Naive B cell (primary cell): ENCODE data around the gene LMBR1. TPM values are rescaled to one million over a fixed set of nuclear protein-coding genes. Genes with fewer than 3 reads are reported as not detected.
"Not testable (repeated sequence)": the region's sequence is repeated elsewhere in the genome, so short reads cannot be mapped to it uniquely, and the experiment has no call there.

Experiments used
- ATAC-seq, 2 donors: fragments of 150-1000 bp; cut with Tn5 transposase; 2 replicates each; pipeline ENCODE4 v1.10.0; 2021; ENCODE audit warnings: low read depth in 2 of 2, mild to moderate bottlenecking in 2 of 2, moderate library complexity in 2 of 2
- DNase-seq: peaks from one replicate; pipeline ENCODE4 v3.0.0; 2022
- H3K27ac Mint-ChIP-seq, 6 donors: one replicate each; pipeline ENCODE4 v1.8.0; 2020 to 2022; ENCODE audit warnings: mild to moderate bottlenecking in 6 of 6, mixed read lengths in 6 of 6, moderate library complexity in 5 of 6, inconsistent platforms in 2 of 6
- H3K27me3 Mint-ChIP-seq, 3 donors: one replicate each; pipeline ENCODE4 v1.8.0; 2021 to 2022; ENCODE audit warnings: mixed read lengths in 3 of 3, mild to moderate bottlenecking in 1 of 3
- H3K36me3 Mint-ChIP-seq, 2 donors: one replicate each; pipeline ENCODE4 v1.8.0; 2020 to 2022; ENCODE audit warnings: mixed read lengths in 2 of 2, inconsistent platforms in 1 of 2, mild to moderate bottlenecking in 1 of 2
- H3K4me1 Mint-ChIP-seq, 3 donors: one replicate each; pipeline ENCODE4 v1.8.0; 2020 to 2022; ENCODE audit warnings: mixed read lengths in 3 of 3, inconsistent platforms in 1 of 3, mild to moderate bottlenecking in 1 of 3, moderate library complexity in 1 of 3
- H3K4me3 Mint-ChIP-seq, 8 donors: one replicate each; pipeline ENCODE4 v1.8.0; 2020 to 2022; ENCODE audit warnings: mild to moderate bottlenecking in 8 of 8, mixed read lengths in 8 of 8, moderate library complexity in 8 of 8, inconsistent platforms in 2 of 8
- H3K9me3 Mint-ChIP-seq, 7 donors: one replicate each; pipeline ENCODE4 v1.8.0; 2020 to 2022; ENCODE audit warnings: mixed read lengths in 7 of 7, mild to moderate bottlenecking in 5 of 7, inconsistent platforms in 2 of 7, moderate library complexity in 1 of 7
- polyA plus RNA-seq, 6 donors: library from polyadenylated mRNA; unstranded; fragments of 300-500 nt; fragmentation: Illumina TruSeq; gene quantifications; one replicate each; pipeline ENCODE4 v1.2.3, GENCODE V29; 2021; ENCODE audit warnings: low read depth in 6 of 6

LMBR1 gene
- polyA plus RNA-seq, 6 donors from 2014 or later: 35.3 to 49.3 (median 40.9) TPM

GRCh38 chr7:156922304-156922703, 29.3 kb upstream of the LMBR1 start:
- Mint-ChIP-seq H3K27me3 (peaks cover 40 to 70% (median 55%) of the 10 kb centered on the region in 3 donors), H3K4me3 (peak overlapping the region in 1 of 8 donors; percentile 6), H3K4me1 (peaks cover 7 to 12% (median 7%) of the 10 kb centered on the region in 3 donors), H3K27ac (peak overlapping the region in 1 of 6 donors; percentile 26)
- H3K36me3 Mint-ChIP-seq, ATAC-seq, H3K9me3 Mint-ChIP-seq, DNase-seq: not testable (repeated sequence)

DNA sequence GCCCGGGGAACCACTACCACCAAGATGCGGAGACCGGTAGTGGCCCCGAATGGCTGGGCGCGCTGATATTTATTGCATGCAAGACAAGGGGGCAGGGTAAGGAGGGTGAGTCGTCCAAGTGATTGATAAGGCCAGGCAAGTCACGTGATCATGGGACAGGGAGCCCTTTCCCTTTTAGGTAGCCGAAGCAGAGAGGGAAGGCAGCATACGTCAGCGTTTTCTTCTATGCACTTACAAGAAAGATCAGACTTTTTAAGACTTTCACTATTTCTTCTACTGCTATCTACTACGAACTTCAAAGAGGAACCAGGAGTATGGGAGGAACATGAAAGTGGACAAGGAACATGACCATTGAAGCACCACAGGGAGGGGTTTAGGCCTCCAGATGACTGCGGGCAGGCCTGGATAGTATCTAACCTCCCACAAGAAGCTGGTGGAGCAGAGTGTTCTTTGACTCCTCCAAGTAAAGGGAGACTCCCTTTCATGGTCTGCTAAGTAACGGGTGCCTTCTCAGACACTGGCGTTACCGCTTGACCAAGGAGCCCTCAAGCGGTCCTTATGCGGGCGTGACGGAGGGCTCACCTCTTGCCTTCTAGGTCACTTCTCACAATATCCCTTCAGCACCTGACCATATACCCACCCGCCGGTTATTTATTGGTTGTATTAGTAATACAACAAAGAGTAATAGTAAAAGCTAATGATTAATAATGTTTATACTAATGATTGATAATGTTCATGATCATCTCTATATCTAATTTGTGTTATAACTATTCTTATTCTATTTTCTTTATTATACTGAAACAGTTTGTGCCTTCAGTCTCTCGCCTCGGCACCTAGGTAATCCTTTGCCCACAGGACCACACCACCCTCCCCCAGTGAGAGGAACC, 27.7 kb upstream of the LMBR1 start:
- peaks cover 7 to 12% (median 7%) of the 10 kb centered on the region in 3 donors for H3K4me1 Mint-ChIP-seq
- not testable (repeated sequence) for H3K36me3 Mint-ChIP-seq, H3K27ac Mint-ChIP-seq, ATAC-seq, H3K4me3 Mint-ChIP-seq, DNase-seq, H3K9me3 Mint-ChIP-seq
- H3K27me3 Mint-ChIP-seq: peaks cover 34 to 73% (median 55%) of the 10 kb centered on the region in 3 donors

GRCh38 chr7:156920076-156920475, 27.1 kb upstream of the LMBR1 start:
- Mint-ChIP-seq H3K4me1 (peaks cover 7 to 12% (median 7%) of the 10 kb centered on the region in 3 donors), H3K4me3 (peak overlapping the region in 1 of 8 donors; percentile 31), H3K27me3 (peaks cover 34 to 79% (median 58%) of the 10 kb centered on the region in 3 donors), H3K36me3 (peaks cover 0 to 7% of the 10 kb centered on the region in 2 donors), H3K27ac (no peak overlapping the region), H3K9me3 (peaks cover 0 to 3% (median 0%) of the 10 kb centered on the region in 7 donors)
- ATAC-seq (no peak), DNase-seq (no peak)

DNA sequence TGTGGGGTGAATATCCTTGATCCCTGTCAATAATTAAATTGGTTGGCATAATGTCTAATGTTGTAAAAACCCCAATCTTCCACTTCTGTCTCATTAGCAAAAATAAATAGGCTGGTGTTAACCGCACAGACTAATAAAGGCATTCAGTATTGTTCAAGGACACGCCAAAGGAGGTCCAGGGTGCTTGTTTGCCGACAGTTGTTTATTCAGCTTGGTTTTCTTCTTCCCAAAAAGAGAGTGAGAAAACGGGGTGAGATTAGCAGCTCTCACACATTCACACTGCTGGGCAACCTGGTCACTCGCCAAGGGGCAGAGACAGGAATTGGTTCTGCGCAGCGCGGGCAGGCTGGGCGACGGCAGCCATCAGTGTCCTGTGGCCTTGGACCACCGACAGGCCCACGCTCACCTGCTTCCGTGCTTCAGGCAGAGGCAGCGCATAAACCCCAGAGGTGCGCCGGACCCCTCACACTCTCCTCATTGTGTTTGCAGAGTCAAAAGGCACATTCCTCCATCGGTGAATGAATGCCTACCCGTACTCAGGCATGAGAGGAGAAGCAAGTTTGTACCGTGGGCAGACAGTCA, 26.2 kb upstream of the LMBR1 start:
- H3K9me3 Mint-ChIP-seq: peaks cover 0 to 3% (median 0%) of the 10 kb centered on the region in 7 donors
- H3K27me3 Mint-ChIP-seq: peaks cover 33 to 74% (median 55%) of the 10 kb centered on the region in 3 donors
- H3K4me1 Mint-ChIP-seq: peaks cover 7 to 12% (median 7%) of the 10 kb centered on the region in 3 donors
- peaks cover 0 to 7% of the 10 kb centered on the region in 2 donors for H3K36me3 Mint-ChIP-seq
- DNase-seq (no peak), ATAC-seq (no peak)
- no peak overlapping the region for H3K27ac Mint-ChIP-seq
- H3K4me3 Mint-ChIP-seq: no peak overlapping the region

- H3K4me3 Mint-ChIP-seq: no peak overlapping the region
These were observed 25.7 kb upstream of the LMBR1 start for GRCh38 chr7:156918635-156919034.

GRCh38 chr7:156909574-156910252, 16.7 kb upstream of the LMBR1 start:
- DNase-seq, H3K4me3 Mint-ChIP-seq, H3K27ac Mint-ChIP-seq, H3K9me3 Mint-ChIP-seq, H3K36me3 Mint-ChIP-seq, ATAC-seq, H3K4me1 Mint-ChIP-seq: not testable (repeated sequence)
- peaks cover 8 to 34% (median 12%) of the 10 kb centered on the region in 3 donors for H3K27me3 Mint-ChIP-seq

More at GRCh38 chr7:156918635-156919034, 25.7 kb upstream of the LMBR1 start:
- Mint-ChIP-seq H3K27ac (no peak overlapping the region), H3K9me3 (peaks cover 0 to 3% (median 0%) of the 10 kb centered on the region in 7 donors), H3K4me1 (peaks cover 7 to 12% (median 7%) of the 10 kb centered on the region in 3 donors), H3K27me3 (peaks cover 30 to 76% (median 50%) of the 10 kb centered on the region in 3 donors), H3K36me3 (peaks cover 0 to 7% of the 10 kb centered on the region in 2 donors)
- ATAC-seq (no peak), DNase-seq (no peak)

DNA sequence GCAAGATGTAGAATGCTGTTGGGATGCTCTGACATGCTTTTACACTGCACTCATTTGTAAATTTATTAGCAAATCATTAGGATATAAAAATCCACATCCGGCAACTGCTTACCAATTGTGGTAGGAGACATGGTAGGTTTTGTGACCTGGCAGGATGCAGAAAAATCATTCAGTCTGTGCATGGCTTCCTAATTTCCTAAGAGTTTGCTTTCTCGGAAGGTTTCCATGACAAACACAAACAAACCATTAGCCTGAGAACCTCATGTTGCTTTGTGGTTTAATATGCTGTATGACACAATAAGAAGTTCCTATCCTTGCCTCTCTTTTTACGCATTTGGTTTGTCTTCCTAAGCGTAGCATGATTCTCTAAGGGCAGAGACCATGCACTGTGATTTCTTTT, 14.7 kb upstream of the LMBR1 start:
- no peaks in the 10 kb centered on the region for H3K36me3 Mint-ChIP-seq

DNA sequence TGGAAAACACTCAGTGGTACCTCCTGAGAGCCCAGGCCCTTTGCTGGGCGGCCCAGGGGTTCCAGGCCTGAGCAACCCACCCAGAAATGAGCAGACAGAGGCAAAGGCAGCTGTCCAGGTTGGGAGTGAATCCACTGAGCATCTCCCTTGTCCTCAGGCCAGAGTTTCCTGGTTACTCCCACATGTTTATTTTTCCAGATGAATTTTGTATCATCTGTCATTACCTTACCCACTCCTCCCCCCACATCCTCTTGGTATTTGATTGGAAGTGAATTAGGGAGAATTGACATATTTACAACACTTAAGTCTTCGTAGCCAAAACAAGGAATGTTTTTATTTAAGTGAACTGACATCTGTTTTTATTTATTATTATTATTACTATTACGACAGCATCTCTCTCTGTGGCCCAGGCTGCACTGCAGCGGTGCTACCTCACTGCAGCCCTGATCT, 13.2 kb upstream of the LMBR1 start:
- H3K4me1 Mint-ChIP-seq: peaks cover 0 to 5% (median 4%) of the 10 kb centered on the region in 3 donors
- H3K27ac Mint-ChIP-seq: no peak overlapping the region
- no peaks in the 10 kb centered on the region for H3K36me3 Mint-ChIP-seq
- DNase-seq (no peak), ATAC-seq (no peak)
- peaks cover 0 to 5% (median 0%) of the 10 kb centered on the region in 7 donors for H3K9me3 Mint-ChIP-seq
- H3K4me3 Mint-ChIP-seq: no peak overlapping the region
- H3K27me3 Mint-ChIP-seq: peaks cover 11 to 36% (median 12%) of the 10 kb centered on the region in 3 donors

More for the DNA sequence above, 14.7 kb upstream of the LMBR1 start:
- peaks cover 12 to 35% (median 18%) of the 10 kb centered on the region in 3 donors for H3K27me3 Mint-ChIP-seq
- H3K27ac Mint-ChIP-seq: no peak overlapping the region
- DNase-seq: no peak
- H3K4me3 Mint-ChIP-seq: no peak overlapping the region
- H3K4me1 Mint-ChIP-seq: peaks cover 0 to 5% (median 4%) of the 10 kb centered on the region in 3 donors
- H3K9me3 Mint-ChIP-seq: peaks cover 0 to 10% (median 0%) of the 10 kb centered on the region in 7 donors
- ATAC-seq: no peak

DNA sequence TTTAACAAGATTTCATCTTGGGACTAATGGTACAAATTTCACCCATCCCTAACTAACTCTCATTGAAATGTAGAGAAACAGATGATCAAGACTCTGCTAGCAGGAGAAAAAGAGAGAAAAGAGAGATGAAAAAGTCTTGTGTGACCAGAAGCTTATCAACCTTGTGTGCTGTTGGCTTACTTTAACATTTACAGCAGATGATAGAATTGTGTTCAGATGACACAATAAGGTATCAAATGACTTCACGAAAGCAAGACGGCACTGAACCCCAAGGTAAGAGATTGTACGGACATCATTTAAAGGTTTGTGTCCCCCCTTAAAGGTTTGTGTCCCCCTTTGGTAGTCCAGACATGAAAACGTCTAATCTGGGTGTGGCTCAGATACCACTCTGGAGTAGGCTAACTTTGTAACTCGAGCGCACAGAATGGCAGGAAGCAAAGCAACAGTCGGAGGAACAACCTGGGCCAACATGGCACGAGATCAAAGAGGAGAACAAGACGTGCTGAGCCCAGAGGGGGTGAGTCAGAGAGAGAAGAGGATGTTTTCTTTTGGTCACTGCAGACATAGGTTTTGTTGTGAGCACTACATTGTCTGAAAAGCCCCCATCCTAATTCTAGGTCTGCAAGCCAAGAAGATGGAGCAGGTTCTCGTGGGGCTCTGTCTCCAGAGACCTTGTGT, 10.4 kb upstream of the LMBR1 start:
- no peak for DNase-seq
- H3K4me1 Mint-ChIP-seq: peaks cover 0 to 4% (median 0%) of the 10 kb centered on the region in 3 donors
- no peak for ATAC-seq
- H3K9me3 Mint-ChIP-seq: no peaks in the 10 kb centered on the region
- H3K27me3 Mint-ChIP-seq: peaks cover 7 to 41% (median 11%) of the 10 kb centered on the region in 3 donors
- H3K36me3 Mint-ChIP-seq: no peaks in the 10 kb centered on the region
- H3K4me3 Mint-ChIP-seq: no peak overlapping the region
- no peak overlapping the region for H3K27ac Mint-ChIP-seq

DNA sequence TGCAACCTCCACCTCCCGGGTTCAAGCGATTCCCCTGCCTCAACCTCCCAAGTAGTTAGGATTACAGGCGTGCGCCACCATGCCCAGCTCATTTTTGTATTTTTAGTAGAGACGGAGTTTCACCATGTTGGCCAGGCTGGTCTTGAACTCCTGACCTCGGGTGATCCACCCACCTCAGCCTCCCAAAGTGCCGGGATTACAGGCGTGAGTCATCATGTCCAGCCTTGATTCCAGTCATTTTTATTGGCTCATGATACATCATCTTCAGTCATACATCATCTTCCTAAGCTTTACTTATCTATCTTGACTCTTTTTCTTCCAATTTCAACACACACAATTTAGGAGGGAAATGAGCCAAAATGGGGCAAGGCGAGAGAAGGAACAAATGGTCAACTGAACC, 7.1 kb upstream of the LMBR1 start:
- peaks cover 0 to 18% (median 11%) of the 10 kb centered on the region in 3 donors for H3K4me1 Mint-ChIP-seq
- not testable (repeated sequence) for H3K36me3 Mint-ChIP-seq, H3K27ac Mint-ChIP-seq, ATAC-seq, H3K4me3 Mint-ChIP-seq, H3K9me3 Mint-ChIP-seq, DNase-seq
- peaks cover 0 to 30% (median 11%) of the 10 kb centered on the region in 3 donors for H3K27me3 Mint-ChIP-seq

DNA sequence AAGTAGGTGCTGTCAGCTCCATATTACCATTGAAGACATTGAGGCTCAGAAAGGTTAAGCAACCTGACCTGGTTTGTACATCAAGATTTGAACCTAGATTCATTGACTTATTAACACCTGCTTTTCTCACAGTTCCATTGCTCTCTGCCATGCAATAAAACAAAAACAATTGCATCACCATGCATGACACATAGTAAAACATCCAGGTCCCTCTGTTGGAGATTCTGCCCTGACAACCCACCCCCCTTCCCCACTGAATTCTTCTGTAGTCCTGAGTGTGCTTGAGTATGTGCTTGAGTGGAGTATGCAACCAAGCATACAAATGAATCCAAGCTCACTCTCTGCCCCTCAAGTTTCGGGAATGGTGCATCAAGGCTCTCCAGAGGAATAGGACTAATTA, 6.0 kb upstream of the LMBR1 start:
- Mint-ChIP-seq H3K9me3 (no peaks in the 10 kb centered on the region), H3K36me3 (no peaks in the 10 kb centered on the region), H3K27ac (no peak overlapping the region), H3K4me3 (no peak overlapping the region), H3K27me3 (peaks cover 0 to 30% (median 11%) of the 10 kb centered on the region in 3 donors), H3K4me1 (peaks cover 0 to 22% (median 17%) of the 10 kb centered on the region in 3 donors)
- DNase-seq (no peak), ATAC-seq (no peak)

GRCh38 chr7:156897673-156898072, 4.7 kb upstream of the LMBR1 start:
- H3K27ac Mint-ChIP-seq: peak overlapping the region in 2 of 6 donors; percentile 75 to 83
- DNase-seq (no peak), ATAC-seq (no peak)
- H3K4me3 Mint-ChIP-seq: peak overlapping the region in 1 of 8 donors; percentile 0
- H3K9me3 Mint-ChIP-seq: no peaks in the 10 kb centered on the region
- H3K36me3 Mint-ChIP-seq: no peaks in the 10 kb centered on the region
- H3K4me1 Mint-ChIP-seq: peaks cover 4 to 23% (median 17%) of the 10 kb centered on the region in 3 donors
- peaks cover 0 to 19% (median 0%) of the 10 kb centered on the region in 3 donors for H3K27me3 Mint-ChIP-seq
